Measurements from ENCODE around the gene CACNA1F.

Gene CACNA1F

DNA sequence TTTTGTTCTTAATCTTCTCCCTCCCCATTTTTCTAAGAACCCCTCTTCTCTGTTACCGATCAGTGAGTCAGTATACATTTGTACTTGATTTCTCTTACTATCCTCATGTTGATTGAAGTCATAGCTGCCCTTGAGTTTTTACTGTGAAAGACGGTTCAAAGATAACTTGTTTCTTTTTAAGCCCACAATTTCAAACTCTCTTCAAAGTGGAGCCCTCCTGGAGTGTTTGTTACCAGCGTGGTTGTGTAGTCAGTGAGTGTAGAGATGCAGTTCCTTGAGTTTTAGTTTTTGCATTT is 44.3 kb upstream of the CACNA1F start:
- Histone ChIP-seq H4K20me1 (ENCODE audit: insufficient read depth, low read length) (no peaks in the 10 kb centered on the region), H3K27ac (ENCODE audit: low read length) (no peak overlapping the region), H2AFZ (ENCODE audit: low read length) (no peak overlapping the region), H3K9me2 (replicated peaks; ENCODE audit: insufficient read depth, low read length) (no peaks in the 10 kb centered on the region), H3K4me3 (ENCODE audit: low read length) (no peak overlapping the region), H3K9me3 (replicated peaks; ENCODE audit: insufficient read depth, low read length) (no peaks in the 10 kb centered on the region), H3F3A (ENCODE audit: insufficient read depth, low read length) (no peaks in the 10 kb centered on the region), H3K36me3 (replicated peaks; ENCODE audit: insufficient read depth, low read length) (no peaks in the 10 kb centered on the region), H3K4me2 (ENCODE audit: low read depth, low read length) (no peak overlapping the region), H3K9ac (ENCODE audit: low read length) (no peak overlapping the region), H3K27me3 (replicated peaks; ENCODE audit: insufficient read depth, low read length) (no peaks in the 10 kb centered on the region), H3K79me2 (ENCODE audit: low read length) (peaks cover 1% of the 10 kb centered on the region; the same call in 1 of the 2 replicates), H3K4me1 (ENCODE audit: low read length) (no peaks in the 10 kb centered on the region)
- no peak for DNase-seq
- TF ChIP-seq EZH2phosphoT487 (IDR thresholded peaks at IDR 0.05; ENCODE audit: low read length) = no peak

- Histone ChIP-seq H3K4me3 (ENCODE audit: low read length) (no peak overlapping the region), H3K9me3 (replicated peaks; ENCODE audit: insufficient read depth, low read length) (no peaks in the 10 kb centered on the region), H3K4me2 (ENCODE audit: low read depth, low read length) (no peak overlapping the region), H4K20me1 (ENCODE audit: insufficient read depth, low read length) (no peaks in the 10 kb centered on the region), H3K4me1 (ENCODE audit: low read length) (no peaks in the 10 kb centered on the region), H3K79me2 (ENCODE audit: low read length) (peaks cover 3% of the 10 kb centered on the region; the same call in 1 of the 2 replicates), H3K36me3 (replicated peaks; ENCODE audit: insufficient read depth, low read length) (no peaks in the 10 kb centered on the region), H3F3A (ENCODE audit: insufficient read depth, low read length) (no peaks in the 10 kb centered on the region), H3K27ac (ENCODE audit: low read length) (no peak overlapping the region), H3K9me2 (replicated peaks; ENCODE audit: insufficient read depth, low read length) (no peaks in the 10 kb centered on the region), H3K9ac (ENCODE audit: low read length) (no peak overlapping the region), H3K27me3 (replicated peaks; ENCODE audit: insufficient read depth, low read length) (no peaks in the 10 kb centered on the region), H2AFZ (ENCODE audit: low read length) (no peak overlapping the region)
- DNase-seq = no peak
- TF ChIP-seq EZH2 (optimal IDR thresholded peaks at IDR 0.05; ENCODE audit: low read depth, low read length) (no peak), CTCF (IDR thresholded peaks at IDR 0.05; ENCODE audit: low read length) (no peak), EZH2phosphoT487 (IDR thresholded peaks at IDR 0.05; ENCODE audit: low read length) (no peak)
Measured at GRCh38 chrX:49276671-49277534, 43.8 kb upstream of the CACNA1F start.

DNA sequence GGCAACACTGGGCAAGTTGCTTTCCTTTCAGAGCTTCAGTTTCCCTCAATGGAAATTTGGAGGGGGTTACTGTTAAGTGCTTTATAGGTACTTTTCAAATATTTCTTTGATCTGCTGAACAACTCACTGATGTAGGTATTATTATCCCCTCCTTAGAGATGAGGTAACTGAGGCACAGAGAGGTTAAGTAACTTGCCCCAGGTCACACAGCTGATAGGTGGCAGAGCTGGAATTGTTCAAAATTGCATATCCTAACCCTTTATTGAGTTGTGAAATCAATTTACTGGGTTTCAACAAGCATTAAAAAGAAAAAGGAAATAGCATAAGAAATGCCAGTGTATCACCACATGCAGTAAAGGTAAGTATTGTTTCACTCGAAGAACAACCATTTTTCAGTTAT is 43.1 kb upstream of the CACNA1F start:
- Histone ChIP-seq H3K27me3 (replicated peaks; ENCODE audit: insufficient read depth, low read length) (no peaks in the 10 kb centered on the region), H3K4me2 (ENCODE audit: low read depth, low read length) (no peak overlapping the region), H3K79me2 (ENCODE audit: low read length) (peaks cover 3% of the 10 kb centered on the region; the same call in 1 of the 2 replicates), H3K9me3 (replicated peaks; ENCODE audit: insufficient read depth, low read length) (no peaks in the 10 kb centered on the region), H3K27ac (ENCODE audit: low read length) (no peak overlapping the region), H3K9ac (ENCODE audit: low read length) (no peak overlapping the region), H3K9me2 (replicated peaks; ENCODE audit: insufficient read depth, low read length) (no peaks in the 10 kb centered on the region), H4K20me1 (ENCODE audit: insufficient read depth, low read length) (no peaks in the 10 kb centered on the region), H3K4me1 (ENCODE audit: low read length) (no peaks in the 10 kb centered on the region), H3F3A (ENCODE audit: insufficient read depth, low read length) (no peaks in the 10 kb centered on the region), H3K4me3 (ENCODE audit: low read length) (no peak overlapping the region), H2AFZ (ENCODE audit: low read length) (no peak overlapping the region), H3K36me3 (replicated peaks; ENCODE audit: insufficient read depth, low read length) (no peaks in the 10 kb centered on the region)
- DNase-seq = no peak
- no peak for TF ChIP-seq EZH2phosphoT487 (IDR thresholded peaks at IDR 0.05; ENCODE audit: low read length)

DNA sequence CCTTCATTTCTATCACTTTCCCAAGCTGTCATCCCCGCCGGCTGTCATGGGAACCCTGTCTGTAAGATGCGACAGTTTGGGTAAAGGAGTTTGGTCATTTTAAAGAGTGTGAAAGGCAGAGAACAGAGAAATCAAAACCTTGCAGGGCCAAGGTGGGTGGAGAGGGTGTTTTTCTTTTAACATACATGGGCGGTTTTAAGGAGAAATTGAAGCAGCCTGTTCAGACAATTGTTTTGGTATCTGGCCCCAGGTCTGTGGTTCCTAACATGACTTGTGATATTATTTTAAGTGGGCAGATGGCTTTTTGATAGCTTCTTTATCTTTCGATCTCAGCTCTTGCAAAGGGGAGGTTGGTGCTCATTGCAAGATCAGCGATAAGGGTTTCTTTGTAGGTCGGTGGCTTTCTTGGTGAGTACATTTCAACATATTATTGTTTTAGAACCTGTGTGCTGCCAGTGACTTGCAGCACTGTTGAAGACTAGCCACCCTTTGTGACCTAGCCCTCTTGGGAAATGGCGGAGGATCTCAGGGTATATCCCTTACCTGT is 40.1 kb upstream of the CACNA1F start:
- Histone ChIP-seq H3K4me3 (ENCODE audit: low read length) (no peak overlapping the region), H3K27me3 (replicated peaks; ENCODE audit: insufficient read depth, low read length) (no peaks in the 10 kb centered on the region), H3K79me2 (ENCODE audit: low read length) (peaks cover 12% of the 10 kb centered on the region), H3K4me2 (ENCODE audit: low read depth, low read length) (no peak overlapping the region), H3K4me1 (ENCODE audit: low read length) (peaks cover 5% of the 10 kb centered on the region; the same call in 1 of the 2 replicates), H3K9ac (ENCODE audit: low read length) (no peak overlapping the region), H2AFZ (ENCODE audit: low read length) (no peak overlapping the region), H3K36me3 (replicated peaks; ENCODE audit: insufficient read depth, low read length) (no peaks in the 10 kb centered on the region), H3F3A (ENCODE audit: insufficient read depth, low read length) (no peaks in the 10 kb centered on the region), H4K20me1 (ENCODE audit: insufficient read depth, low read length) (no peaks in the 10 kb centered on the region), H3K9me2 (replicated peaks; ENCODE audit: insufficient read depth, low read length) (no peaks in the 10 kb centered on the region), H3K9me3 (replicated peaks; ENCODE audit: insufficient read depth, low read length) (no peaks in the 10 kb centered on the region), H3K27ac (ENCODE audit: low read length) (no peak overlapping the region)
- no peak for DNase-seq
- TF ChIP-seq CTCF (IDR thresholded peaks at IDR 0.05; ENCODE audit: low read length) (no peak), EZH2phosphoT487 (IDR thresholded peaks at IDR 0.05; ENCODE audit: low read length) (no peak), EZH2 (optimal IDR thresholded peaks at IDR 0.05; ENCODE audit: low read depth, low read length) (no peak)

Data from MM.1S (cell line).